Spleen (tissue), 7 donors: Measurements from ENCODE around the gene GADL1.

Source experiments
- CTCF ChIP-seq, 11 experiments: fragments of 200-600 bp in 7 of 11; fragments of 450-650 bp in 4 of 11; sonication (generic) in 4 of 11; IDR thresholded peaks in 8 of 11; conservative IDR thresholded peaks in 3 of 11; 1 replicate in 7 of 11; 2 replicates in 4 of 11; pipeline versions ENCODE4 v1.4.0 to v1.8.0; 2016 to 2021; ENCODE audit warnings: antibody characterized with exemption in 11 of 11, inconsistent platforms in 4 of 11, mild to moderate bottlenecking in 1 of 11
- POLR2A ChIP-seq, 3 donors: fragments of 450-650 bp; IDR thresholded peaks; one replicate each; pipeline ENCODE4 v1.5.1; 2017; ENCODE audit warnings: antibody characterized with exemption in 3 of 3, mild to moderate bottlenecking in 1 of 3
- donor health status: DM: no; HTN: no; CAD: no; lungs with moderate emphysema.
- donor health status: DM: no; HTN: no; CAD: no.
- donor health status: DM: no; HTN: no; CAD: no.

GRCh38 chr3:30810625-30811024 is 83.8 kb downstream of the GADL1 start:
- TF ChIP-seq CTCF (IDR thresholded peaks at IDR 0.05 in 8 of 11, conservative IDR thresholded peaks at IDR 0.05 in 3 of 11): no peak
- no peak for TF ChIP-seq POLR2A (IDR thresholded peaks at IDR 0.05)
